ENCODE measurements around the gene LRRC27.

LRRC27 gene

GRCh38 chr10:132336919-132337407 is 5.0 kb downstream of the LRRC27 start:
- TF ChIP-seq REST (IDR thresholded peaks at IDR 0.05; ENCODE audit: low read depth) (no peak), CREB1 (IDR thresholded peaks at IDR 0.05; ENCODE audit: low read depth) (no peak), YY1 (IDR thresholded peaks at IDR 0.05; ENCODE audit: low read depth) (no peak), TAF1 (IDR thresholded peaks at IDR 0.05; ENCODE audit: low read depth) (no peak), RAD21 (IDR thresholded peaks at IDR 0.05; ENCODE audit: low read depth) (no peak), TCF12 (IDR thresholded peaks at IDR 0.05; ENCODE audit: low read depth) (no peak), MAX (IDR thresholded peaks at IDR 0.05) (no peak), USF1 (IDR thresholded peaks at IDR 0.05) (no peak), EP300 (IDR thresholded peaks at IDR 0.05; ENCODE audit: borderline replicate concordance) (no peak), CEBPB (IDR thresholded peaks at IDR 0.05) (no peak), EGR1 (IDR thresholded peaks at IDR 0.05) (no peak), ZBTB7A (IDR thresholded peaks at IDR 0.05; ENCODE audit: low read depth) (no peak), NFIC (IDR thresholded peaks at IDR 0.05) (no peak), FOXM1 (IDR thresholded peaks at IDR 0.05; ENCODE audit: borderline replicate concordance, low read depth) (no peak), TEAD4 (IDR thresholded peaks at IDR 0.05) (no peak)

GRCh38 chr10:132338876-132339275 is 6.9 kb downstream of the LRRC27 start:
- no peak for TF ChIP-seq NFIC (IDR thresholded peaks at IDR 0.05)
- no peak for TF ChIP-seq TEAD4 (IDR thresholded peaks at IDR 0.05)
- TF ChIP-seq TAF1 (IDR thresholded peaks at IDR 0.05; ENCODE audit: low read depth), result no peak
- TF ChIP-seq EGR1 (IDR thresholded peaks at IDR 0.05), result no peak
- no peak for TF ChIP-seq TCF12 (IDR thresholded peaks at IDR 0.05; ENCODE audit: low read depth)
- TF ChIP-seq REST (IDR thresholded peaks at IDR 0.05; ENCODE audit: low read depth), result no peak
- no peak for TF ChIP-seq RAD21 (IDR thresholded peaks at IDR 0.05; ENCODE audit: low read depth)
- TF ChIP-seq EP300 (IDR thresholded peaks at IDR 0.05; ENCODE audit: borderline replicate concordance), result no peak
- no peak for TF ChIP-seq CEBPB (IDR thresholded peaks at IDR 0.05)
- no peak for TF ChIP-seq FOXM1 (IDR thresholded peaks at IDR 0.05; ENCODE audit: borderline replicate concordance, low read depth)
- no peak for TF ChIP-seq YY1 (IDR thresholded peaks at IDR 0.05; ENCODE audit: low read depth)
- no peak for TF ChIP-seq USF1 (IDR thresholded peaks at IDR 0.05)
- no peak for TF ChIP-seq MAX (IDR thresholded peaks at IDR 0.05)
- no peak for TF ChIP-seq ZBTB7A (IDR thresholded peaks at IDR 0.05; ENCODE audit: low read depth)
- no peak for TF ChIP-seq CREB1 (IDR thresholded peaks at IDR 0.05; ENCODE audit: low read depth)

- TF ChIP-seq MAX (IDR thresholded peaks at IDR 0.05), result no peak
- no peak for TF ChIP-seq RAD21 (IDR thresholded peaks at IDR 0.05; ENCODE audit: low read depth)
- TF ChIP-seq REST (IDR thresholded peaks at IDR 0.05; ENCODE audit: low read depth), result no peak
- TF ChIP-seq USF1 (IDR thresholded peaks at IDR 0.05), result no peak
- no peak for TF ChIP-seq FOXM1 (IDR thresholded peaks at IDR 0.05; ENCODE audit: borderline replicate concordance, low read depth)
- no peak for TF ChIP-seq CEBPB (IDR thresholded peaks at IDR 0.05)
- no peak for TF ChIP-seq EGR1 (IDR thresholded peaks at IDR 0.05)
- no peak for TF ChIP-seq TCF12 (IDR thresholded peaks at IDR 0.05; ENCODE audit: low read depth)
- no peak for TF ChIP-seq ZBTB7A (IDR thresholded peaks at IDR 0.05; ENCODE audit: low read depth)
- TF ChIP-seq NFIC (IDR thresholded peaks at IDR 0.05), result no peak
- TF ChIP-seq TAF1 (IDR thresholded peaks at IDR 0.05; ENCODE audit: low read depth), result no peak
- no peak for TF ChIP-seq CREB1 (IDR thresholded peaks at IDR 0.05; ENCODE audit: low read depth)
Measured at GRCh38 chr10:132339276-132339675, 7.3 kb downstream of the LRRC27 start.
